Measurements from ENCODE around the gene AGBL5.

The AGBL5 gene

DNA sequence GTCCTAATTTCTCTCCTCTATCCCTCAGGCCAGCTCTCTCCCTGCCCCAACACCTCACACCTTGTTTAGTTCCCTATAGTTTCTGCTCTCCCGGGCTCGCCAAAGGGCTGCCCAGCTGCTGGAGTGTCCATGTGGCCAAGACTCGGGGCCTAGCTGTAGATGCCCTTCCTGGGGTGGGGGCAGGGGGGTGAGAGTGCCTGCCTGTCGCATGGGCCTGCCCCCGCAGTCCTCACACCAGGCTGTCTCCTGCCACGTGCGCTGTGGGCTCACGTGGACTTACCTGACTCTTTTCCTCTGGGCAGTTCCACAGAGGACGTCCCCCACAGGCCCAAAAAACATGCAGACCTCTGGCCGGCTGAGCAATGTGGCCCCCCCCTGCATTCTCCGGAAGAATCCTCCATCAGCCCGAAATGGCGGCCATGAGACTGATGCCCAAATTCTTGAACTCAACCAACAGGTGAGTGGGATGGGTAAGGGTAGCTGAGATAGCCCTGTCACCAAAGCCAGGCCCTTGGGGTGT is 26.1 kb upstream of the AGBL5 start:
- no peak for FAIRE-seq

DNA sequence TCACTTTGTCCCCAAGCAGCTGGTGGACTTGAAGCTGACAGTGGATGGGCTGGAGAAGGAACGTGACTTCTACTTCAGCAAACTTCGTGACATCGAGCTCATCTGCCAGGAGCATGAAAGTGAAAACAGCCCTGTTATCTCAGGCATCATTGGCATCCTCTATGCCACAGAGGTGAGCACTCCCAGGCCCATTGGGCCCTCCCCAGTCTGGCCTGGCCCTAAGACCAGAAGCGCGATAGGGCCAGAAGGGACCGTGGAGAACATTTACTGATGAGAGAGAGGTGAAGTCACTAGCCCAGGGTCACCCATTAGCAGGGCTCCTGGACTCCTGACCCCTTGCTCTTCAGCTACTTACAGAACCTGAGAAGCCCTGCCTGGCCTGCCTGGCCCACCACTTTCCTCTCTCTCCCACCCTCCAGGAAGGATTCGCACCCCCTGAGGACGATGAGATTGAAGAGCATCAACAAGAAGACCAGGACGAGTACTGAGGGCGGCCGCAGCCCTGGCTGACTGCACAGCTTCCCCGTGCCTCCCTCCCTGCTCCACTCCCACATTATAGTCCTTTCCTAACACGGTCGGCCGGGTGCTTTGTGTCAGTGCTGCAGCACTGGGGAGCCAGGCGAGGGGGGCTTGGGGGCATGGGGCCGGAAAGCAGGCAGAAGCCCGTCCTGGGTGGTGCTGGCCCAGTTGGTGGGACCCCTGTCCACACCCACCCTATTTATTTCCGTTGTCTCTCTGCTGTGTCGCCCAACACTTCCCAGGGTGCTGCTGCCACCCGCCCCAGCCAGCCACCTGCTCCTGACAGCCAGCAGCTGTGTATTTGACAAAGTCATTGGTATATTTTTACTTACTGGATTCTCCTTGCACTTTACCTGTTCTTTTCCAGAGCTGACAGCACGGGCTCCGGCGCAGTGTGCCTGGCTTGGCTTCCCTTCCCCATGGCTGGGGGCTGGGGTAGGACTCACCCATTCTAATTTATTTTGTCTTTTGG is 25.3 kb upstream of the AGBL5 start:
- no peak for FAIRE-seq

DNA sequence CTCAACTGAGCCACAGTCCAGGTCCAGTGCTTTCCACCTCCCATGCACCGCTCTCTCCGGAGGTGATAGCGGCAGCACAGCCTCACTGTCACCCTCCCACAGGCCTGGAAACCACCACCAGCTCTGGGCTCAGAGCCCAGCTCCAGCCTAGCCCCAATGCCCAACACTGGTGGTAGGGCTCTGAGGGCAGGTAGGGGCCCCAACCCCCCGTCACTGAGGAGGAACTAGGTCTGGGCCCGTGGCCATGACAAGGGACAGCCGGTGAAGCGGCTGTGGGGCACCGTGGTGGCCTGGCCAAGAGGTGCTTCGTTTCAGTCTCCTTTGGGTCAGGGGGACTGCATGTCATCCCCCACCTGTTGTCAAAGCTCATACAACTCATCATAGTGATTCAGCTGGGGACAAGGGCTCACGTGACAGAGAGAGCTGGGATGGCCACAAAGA is 24.2 kb upstream of the AGBL5 start:
- no peak for FAIRE-seq

DNA sequence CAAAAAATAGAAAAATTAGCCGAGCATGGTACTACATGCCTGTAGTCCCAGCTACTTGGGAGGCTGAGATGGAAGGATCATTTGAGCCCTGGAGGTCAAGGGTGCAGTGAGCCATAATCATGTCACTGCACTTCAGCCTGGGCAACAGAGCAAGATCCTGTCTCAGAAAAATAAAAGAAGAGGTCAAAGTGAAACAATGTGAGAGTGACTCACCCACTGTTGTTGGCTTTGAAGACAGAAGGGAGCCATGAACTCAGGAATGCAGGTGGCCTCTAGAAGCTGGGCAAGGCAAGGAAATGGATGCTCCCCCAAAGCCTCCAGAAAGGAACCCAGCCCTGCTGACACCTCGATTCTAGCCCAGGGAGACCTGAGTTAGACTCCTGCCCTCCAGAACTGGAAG is 22.4 kb upstream of the AGBL5 start:
- no peak for FAIRE-seq

DNA sequence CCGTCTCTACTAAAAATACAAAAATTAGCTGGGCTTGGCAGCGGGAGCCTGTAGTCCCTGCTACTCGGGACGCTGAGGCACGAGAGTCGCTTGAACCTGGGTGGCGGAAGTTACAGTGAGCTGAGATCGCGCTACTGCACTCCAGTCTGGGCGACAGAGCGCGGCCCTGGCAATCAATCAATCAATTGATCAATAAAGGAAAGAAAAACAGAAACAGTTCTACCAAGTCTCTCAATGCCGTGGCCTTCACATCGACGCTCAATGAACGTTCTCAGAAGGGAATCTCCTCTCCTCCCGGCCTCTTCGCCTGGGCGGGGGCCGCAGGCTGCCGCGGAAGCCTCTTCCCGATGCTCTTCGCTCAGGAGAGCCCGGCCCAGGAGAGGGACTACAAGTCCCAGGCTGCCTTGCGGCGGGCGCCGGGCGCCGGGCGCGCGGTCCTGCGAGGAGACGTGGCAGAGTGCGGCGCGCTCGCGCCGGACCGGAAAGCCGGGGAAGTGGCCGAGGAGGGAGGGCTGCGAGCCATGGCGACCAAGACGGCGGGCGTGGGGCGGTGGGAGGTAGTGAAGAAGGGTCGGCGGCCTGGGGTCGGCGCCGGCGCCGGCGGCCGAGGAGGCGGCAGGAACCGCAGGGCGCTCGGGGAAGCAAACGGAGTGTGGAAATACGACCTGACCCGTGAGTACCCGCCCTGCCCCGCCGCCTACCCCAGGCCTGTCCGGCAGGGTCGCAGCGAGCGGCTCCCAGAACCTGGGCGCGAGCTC is 18.8 kb upstream of the AGBL5 start, which contains the start of gene TMEM214:
Gene TMEM214 (plus strand): TSS at position 471 of the 758 bp plus-strand sequence. CDS start 51 bp downstream, at position 522.
- no peak for FAIRE-seq

DNA sequence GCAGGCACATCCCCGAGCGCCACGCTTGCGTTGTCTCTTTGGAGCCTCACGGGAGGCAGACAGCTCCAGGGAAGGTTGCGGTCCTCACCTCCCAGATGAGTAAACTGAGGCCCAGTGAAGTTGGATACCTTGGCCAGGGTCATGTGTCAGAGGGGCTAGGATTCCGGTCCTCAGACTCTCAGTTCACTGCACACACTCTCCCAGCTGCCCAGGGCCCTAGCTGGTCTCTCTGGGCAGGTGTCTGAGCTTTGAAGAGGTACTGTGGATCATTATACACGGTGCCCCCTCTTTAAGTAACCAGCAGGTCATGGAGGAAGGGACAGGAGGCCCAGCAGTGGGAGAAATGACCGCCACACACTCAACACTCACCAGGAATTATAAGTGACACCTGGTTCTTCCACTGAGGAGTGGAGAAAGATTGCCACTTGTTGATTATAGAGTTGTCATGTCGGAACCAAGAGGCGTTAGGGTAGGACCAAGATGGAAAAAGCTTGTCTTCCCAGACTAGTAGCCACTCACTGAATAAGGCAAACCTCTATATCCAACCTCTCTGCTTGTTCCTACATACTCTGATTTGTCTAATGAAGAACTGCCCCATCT is 18.1 kb upstream of the AGBL5 start:
- FAIRE-seq, result no peak

DNA sequence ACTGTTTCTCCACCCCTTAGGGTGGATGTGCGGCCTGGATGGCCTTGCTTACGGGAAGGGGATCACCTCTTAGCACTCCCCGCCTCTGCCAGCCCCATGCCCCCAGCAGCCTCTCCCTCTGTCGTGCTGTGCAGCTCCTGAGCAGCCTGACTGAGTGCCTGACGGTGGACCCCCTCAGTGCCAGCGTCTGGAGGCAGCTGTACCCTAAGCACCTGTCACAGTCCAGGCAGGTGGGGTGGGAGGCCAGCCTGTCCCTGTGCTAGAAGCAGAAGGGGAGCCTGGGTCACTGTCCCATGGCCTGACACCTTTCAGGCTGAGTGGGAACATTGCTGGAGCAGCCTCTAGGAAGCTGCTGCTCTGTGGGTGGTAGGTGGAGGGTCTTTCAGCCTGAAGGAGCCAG is 13.5 kb upstream of the AGBL5 start:
- FAIRE-seq, result no peak

DNA sequence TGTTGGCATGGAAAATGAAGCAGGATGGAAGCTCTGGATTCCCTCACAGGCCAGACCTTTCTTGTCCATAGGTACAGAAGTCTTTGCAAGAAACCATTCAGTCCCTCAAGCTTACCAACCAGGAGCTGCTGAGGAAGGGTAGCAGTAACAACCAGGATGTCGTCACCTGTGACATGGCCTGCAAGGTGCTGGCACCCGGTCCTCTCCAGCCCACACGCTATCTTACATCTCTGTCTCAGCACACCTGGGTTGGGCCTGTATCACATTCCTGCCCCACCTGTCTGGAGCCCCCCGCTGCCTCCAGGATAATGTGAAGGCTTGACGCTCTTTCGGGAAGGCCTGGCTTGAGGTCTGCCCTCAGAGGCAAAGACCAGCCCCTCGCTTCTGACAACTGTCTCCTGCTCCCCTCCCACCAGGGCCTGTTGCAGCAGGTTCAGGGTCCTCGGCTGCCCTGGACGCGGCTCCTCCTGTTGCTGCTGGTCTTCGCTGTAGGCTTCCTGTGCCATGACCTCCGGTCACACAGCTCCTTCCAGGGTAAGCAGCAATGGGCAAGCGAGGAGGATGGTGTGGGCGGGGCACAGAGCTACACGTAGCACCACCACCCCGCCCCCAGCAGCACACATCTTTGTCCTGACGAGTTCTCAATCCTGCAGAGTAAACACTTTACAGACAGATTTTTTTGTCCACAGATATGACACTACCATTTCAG is 12.7 kb upstream of the AGBL5 start:
- FAIRE-seq, result no peak

DNA sequence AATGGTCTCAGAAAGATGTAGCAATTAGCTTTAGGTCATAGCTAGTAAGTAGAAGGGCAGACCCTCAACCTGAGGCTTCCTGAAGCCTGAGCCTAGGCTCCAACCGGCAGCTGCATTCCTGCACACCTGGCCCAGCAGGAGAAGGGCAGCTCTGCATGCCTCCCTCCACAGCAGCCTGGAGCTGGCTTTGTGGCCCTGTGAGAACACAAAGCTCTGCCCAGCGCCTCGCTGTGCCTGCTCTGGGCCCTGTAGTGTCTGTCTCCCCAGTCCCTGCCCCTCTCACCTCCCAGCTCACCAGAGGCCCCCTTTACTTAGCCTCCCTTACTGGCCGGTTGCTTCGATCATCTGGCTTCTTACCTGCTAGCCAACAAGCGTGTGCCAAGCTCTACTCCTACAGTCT is 12.0 kb upstream of the AGBL5 start:
- FAIRE-seq, result no peak

DNA sequence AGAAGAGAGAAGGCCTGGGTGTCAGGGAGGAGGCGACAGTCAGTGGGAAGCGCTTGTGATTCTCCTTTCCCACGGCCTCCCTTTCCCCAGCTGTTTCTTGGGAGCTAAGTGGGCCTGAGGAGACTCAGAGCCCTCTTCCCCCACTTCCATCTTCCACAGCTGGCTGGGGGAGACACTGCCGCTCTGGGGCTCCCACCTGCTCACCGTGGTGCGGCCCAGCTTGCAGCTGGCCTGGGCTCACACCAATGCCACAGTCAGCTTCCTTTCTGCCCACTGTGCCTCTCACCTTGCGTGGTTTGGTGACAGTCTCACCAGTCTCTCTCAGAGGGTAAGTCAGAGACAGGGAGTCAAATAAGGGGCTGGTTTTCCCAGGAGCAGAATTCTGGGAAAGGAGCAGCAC is 11.6 kb upstream of the AGBL5 start:
- no peak for FAIRE-seq

DNA sequence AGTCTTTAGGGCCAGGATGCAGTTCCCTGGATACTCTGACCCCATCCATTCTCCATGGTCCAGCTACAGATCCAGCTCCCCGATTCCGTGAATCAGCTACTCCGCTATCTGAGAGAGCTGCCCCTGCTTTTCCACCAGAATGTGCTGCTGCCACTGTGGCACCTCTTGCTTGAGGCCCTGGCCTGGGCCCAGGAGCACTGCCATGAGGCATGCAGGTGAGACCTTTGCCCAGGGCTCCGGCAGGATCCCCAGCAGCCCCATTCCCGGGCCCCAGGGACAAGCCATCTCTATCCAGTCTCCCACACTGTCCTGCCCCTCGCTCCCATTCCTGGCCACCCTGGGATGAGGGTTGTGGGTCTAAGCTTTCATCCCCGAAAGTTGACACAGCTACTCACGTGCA is 11.2 kb upstream of the AGBL5 start:
- no peak for FAIRE-seq

DNA sequence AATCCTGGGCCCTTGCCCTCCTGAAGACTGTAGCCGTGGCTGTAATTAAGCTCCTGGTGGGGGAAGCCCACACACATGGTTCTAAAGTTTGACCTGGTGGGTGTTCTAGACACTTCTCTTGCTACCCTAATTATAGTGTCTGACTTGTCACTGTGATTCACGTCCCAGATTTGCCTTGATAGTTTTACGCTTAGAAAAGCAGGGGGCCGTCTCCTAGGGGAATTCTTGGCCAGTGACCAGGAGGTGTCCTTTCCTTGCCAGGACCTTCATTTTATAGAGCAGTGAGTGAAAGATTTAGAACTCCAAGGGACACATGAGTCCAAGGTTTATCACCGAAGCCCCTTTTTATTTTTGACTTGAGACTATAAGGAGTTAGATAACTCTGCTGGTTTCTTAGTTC is 9.7 kb upstream of the AGBL5 start:
- FAIRE-seq, result no peak

DNA sequence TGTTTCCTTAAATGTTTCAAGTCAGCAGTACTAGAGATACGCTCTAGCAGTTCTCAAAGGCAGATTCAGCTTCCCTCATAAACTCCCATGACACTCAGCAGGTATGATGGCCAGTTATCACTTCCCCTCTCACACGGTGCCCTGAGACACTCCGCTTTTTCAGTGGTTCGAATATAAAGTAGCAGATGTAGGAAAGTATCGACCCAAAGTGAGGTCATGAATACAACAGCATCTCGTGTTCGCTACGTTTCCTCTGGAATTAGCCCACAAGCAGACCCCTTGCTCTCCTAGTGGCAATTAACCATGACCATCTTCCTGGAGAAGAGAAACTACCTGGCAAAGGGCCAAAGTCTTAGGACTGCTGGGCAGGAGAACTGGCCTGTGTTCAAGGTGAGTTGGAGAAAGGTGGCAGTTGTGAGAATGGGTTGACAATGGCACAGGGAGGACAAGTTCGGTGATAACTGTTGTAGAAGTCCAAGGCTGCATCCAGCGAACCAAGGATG is 9.3 kb upstream of the AGBL5 start:
- no peak for FAIRE-seq

DNA sequence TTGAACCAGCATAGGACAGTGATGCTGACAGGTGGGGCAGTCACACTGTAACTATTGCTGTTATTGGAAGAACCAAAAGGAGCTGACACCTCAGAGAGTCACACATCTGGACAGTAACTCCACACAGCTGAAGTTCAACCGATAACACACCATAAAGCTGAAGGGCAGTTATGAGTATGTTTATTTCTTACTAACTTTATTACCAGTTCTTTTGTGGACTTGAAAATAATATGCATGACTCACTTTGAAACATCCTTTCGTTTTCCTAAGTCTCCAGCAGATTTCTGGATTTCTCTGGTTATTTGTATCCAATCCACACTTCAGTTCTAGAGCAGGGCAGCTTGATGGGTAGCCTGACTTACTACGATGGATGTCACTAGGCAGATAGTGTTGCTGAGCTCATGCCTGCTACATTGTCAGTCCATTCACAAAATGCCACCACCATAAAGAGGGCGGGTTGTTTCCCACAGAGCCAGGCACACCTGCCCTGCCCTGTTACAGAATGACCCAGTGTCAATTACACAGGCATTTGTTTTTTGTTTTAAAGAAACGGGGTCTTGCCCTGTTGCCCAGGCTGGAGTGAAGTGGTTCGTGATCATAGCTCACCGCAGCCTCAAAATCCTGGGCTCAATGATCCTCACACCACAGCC is 8.4 kb upstream of the AGBL5 start:
- FAIRE-seq, result no peak

DNA sequence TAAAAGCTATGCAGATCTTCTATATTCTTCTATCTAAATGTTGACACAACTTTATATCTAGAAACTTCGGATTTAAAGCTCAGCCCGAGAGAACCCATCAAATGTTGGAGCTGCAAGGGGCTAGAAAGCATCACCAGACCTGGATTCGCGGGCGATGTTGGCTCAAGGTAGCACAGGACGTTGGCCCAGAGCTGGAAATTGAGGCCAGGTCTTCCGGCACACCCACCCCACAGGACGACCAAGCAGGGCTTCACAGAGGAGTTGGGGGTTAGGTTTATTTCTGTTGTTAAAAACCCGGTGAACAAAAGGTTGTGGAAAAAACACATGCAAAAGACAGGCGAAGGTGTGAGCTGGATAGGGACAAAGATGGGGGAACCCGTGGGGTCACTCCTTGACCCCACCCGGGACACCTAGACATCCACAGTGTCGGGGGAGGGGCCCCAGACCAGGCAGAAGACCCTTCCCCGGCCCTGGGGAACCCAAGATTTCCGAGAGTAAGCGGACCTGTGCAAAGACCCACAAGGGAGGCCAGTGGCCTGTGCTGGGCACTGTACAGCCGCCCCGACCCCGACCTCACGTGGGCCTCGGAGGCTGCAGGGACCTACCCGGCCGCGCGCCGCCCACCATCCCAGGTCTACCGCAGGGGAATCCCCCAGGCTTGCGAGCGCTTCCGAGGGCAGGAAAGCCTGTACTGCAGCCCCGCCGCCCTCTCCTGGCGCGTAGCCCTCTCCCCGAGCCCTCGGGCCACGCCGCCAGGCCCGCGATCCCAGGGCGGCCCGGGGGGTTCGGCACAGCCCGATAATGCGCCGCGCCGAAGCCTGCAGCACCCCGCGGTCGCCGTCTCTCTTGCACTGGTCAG is 1.8 kb upstream of the AGBL5 start:
- no peak for FAIRE-seq

DNA sequence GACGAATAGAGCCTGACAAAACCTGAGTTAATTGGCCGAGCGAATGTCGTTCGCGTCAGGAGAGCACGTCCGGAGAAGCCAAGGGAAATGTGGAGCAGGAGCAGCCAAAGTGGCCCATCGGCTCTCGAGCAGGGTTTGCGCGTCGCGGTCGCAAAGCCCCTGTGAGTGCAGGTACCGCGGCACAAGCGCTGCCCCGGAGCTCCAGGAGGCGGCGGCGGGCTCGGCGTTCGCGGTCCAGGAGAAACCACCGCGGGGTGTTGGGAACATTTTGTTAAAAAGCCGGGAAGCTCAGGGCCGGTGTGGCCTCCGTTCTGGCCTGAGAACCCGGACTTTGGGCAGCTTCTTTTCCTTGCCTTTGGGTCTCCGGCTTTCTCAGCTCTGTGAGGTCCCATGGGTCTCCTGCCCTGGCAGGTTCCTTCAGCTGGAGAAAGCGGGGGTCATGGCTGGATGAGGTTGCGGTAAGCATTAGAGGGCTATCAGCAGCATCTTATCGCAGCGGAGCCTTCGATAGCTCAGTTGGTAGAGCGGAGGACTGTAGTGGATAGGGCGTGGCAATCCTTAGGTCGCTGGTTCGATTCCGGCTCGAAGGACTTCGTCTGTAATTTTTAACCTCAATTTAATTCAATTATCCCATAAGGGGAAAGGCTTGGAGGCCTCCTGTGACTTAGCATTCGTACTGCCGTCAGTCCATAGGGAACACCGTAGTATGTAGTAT is 1.0 kb upstream of the AGBL5 start:
- FAIRE-seq, result peak; percentile 95

DNA sequence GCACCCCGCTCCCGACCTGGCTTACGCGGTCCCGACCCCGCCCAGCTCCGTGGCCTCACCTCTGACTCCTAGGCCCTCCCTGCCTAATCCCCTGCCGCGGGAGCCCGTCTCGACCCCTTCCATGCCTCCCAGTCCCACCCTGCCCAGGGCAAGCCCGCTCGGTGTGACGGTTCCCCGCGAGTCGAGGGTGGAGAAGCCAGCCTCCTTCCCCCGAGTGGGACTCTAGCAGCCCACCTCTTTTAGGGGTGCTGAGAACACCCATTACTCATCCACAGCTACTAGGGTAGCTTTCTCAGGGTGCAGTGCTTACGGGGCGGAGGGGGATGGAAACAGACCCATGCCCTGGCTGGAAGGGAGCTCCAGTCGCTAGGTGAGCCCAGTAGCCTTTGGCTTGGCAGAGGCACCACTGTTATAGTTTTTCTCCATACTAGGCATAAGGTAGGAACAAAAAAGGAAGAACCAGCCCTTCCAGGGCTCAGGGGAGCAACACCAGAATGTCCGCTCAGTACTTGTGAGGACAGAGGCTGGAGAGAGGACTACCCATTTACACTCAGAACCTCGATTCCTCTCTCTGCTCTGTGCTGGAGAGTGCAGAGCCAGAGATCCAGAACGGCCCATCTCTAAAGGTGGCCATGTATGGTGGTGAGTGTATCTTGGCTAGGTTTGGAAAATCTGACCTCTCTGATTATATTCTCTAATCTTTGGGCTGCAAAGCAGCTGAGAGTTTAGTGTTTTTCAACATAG is 606 bp downstream of the AGBL5 start:
- no peak for FAIRE-seq

DNA sequence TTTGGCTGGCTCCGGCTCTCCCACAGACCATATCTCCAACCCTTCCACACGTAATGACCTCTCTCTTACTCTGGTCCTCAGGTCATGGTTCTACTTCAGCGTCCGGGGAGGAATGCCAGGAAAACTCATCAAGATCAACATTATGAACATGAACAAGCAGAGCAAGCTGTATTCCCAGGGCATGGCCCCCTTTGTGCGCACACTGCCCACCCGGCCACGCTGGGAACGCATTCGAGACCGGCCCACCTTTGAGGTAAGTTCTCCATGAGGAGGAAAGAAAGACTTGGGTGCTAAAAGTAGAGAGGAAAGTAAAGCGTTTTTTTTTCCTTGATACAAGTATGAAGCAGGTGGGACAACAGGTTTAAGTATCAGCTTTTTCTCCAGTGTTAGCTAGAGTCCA is 1.9 kb downstream of the AGBL5 start:
- FAIRE-seq, result no peak

DNA sequence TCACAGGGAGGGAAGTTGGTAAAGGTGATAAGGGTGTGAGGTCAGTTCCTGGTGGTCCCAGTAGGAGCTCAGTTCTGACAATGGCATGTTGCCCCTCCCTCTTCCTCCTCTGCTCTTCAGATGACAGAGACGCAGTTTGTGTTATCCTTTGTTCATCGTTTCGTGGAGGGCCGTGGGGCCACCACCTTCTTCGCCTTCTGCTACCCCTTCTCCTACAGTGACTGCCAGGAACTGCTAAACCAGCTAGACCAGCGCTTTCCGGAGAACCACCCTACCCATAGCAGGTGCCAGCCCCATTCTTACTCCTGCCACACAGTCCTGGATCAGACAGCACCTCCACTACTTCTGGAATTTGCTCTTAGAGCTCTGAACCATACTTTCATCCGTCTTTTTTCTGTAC is 2.3 kb downstream of the AGBL5 start:
- no peak for FAIRE-seq

Data from TTC549 (cell line).